ENCODE results near the gene ZNF184.

DNA sequence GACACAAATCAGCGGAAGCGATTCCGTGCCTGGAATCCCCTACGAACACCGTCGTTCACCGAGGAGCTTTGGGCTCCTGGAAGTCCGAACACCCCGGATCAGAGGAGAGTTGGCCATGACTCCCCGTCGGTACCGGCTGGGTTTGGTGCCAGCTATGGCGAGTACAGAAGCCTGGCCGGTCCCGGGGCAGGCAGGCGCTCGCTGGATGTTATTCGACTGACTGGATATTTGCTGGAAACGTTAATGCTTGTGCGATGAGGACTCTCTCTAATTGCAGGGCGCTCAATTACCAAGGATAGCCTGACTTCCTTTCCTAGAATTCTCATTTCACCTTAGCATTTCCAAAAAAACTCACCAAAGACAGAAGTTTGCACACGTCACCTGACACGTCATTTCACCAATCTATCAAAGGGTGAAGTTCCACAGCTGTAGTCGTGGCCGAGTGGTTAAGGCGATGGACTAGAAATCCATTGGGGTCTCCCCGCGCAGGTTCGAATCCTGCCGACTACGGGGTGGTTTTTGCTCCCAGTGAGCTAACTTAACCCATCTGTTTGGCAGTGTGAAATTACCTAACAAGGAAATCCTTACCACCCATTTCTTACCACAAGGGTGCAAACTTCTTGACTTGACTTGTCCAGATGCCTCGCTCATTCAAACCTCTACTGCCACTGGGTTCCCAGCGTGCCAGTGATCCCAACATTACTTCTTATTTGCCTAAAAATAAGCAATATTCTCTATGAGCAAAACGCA, 22.7 kb upstream of the ZNF184 start:
- TF ChIP-seq, protein P1, sequence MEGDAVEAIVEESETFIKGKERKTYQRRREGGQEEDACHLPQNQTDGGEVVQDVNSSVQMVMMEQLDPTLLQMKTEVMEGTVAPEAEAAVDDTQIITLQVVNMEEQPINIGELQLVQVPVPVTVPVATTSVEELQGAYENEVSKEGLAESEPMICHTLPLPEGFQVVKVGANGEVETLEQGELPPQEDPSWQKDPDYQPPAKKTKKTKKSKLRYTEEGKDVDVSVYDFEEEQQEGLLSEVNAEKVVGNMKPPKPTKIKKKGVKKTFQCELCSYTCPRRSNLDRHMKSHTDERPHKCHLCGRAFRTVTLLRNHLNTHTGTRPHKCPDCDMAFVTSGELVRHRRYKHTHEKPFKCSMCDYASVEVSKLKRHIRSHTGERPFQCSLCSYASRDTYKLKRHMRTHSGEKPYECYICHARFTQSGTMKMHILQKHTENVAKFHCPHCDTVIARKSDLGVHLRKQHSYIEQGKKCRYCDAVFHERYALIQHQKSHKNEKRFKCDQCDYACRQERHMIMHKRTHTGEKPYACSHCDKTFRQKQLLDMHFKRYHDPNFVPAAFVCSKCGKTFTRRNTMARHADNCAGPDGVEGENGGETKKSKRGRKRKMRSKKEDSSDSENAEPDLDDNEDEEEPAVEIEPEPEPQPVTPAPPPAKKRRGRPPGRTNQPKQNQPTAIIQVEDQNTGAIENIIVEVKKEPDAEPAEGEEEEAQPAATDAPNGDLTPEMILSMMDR (IDR thresholded peaks at IDR 0.05; ENCODE audit: poor library complexity, severe bottlenecking), result no peak
- TF ChIP-seq MXI1 (conservative IDR thresholded peaks at IDR 0.05; ENCODE audit: poor library complexity, severe bottlenecking) (no peak), RAD21 (conservative IDR thresholded peaks at IDR 0.05) (no peak), EP300 (conservative IDR thresholded peaks at IDR 0.05; ENCODE audit: poor library complexity, severe bottlenecking) (no peak), EZH2 (IDR thresholded peaks at IDR 0.05; ENCODE audit: borderline replicate concordance, insufficient read depth, low read length, poor library complexity, severe bottlenecking) (no peak), SMC3 (conservative IDR thresholded peaks at IDR 0.05; ENCODE audit: poor library complexity) (no peak), POLR2AphosphoS5 (IDR thresholded peaks at IDR 0.05) (no peak), TAF1 (IDR thresholded peaks at IDR 0.05; ENCODE audit: low read depth) (no peak)
- TF ChIP-seq, protein P2, sequence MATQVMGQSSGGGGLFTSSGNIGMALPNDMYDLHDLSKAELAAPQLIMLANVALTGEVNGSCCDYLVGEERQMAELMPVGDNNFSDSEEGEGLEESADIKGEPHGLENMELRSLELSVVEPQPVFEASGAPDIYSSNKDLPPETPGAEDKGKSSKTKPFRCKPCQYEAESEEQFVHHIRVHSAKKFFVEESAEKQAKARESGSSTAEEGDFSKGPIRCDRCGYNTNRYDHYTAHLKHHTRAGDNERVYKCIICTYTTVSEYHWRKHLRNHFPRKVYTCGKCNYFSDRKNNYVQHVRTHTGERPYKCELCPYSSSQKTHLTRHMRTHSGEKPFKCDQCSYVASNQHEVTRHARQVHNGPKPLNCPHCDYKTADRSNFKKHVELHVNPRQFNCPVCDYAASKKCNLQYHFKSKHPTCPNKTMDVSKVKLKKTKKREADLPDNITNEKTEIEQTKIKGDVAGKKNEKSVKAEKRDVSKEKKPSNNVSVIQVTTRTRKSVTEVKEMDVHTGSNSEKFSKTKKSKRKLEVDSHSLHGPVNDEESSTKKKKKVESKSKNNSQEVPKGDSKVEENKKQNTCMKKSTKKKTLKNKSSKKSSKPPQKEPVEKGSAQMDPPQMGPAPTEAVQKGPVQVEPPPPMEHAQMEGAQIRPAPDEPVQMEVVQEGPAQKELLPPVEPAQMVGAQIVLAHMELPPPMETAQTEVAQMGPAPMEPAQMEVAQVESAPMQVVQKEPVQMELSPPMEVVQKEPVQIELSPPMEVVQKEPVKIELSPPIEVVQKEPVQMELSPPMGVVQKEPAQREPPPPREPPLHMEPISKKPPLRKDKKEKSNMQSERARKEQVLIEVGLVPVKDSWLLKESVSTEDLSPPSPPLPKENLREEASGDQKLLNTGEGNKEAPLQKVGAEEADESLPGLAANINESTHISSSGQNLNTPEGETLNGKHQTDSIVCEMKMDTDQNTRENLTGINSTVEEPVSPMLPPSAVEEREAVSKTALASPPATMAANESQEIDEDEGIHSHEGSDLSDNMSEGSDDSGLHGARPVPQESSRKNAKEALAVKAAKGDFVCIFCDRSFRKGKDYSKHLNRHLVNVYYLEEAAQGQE (IDR thresholded peaks at IDR 0.05; ENCODE audit: borderline replicate concordance), result no peak
